Measurements from ENCODE around the gene SERP2. TPM values are rescaled to one million over a fixed set of nuclear protein-coding genes. Genes with fewer than 3 reads are reported as not detected.

The SERP2 gene
- total RNA-seq, 1 experiment from 2014 or later = 1.8 TPM

DNA sequence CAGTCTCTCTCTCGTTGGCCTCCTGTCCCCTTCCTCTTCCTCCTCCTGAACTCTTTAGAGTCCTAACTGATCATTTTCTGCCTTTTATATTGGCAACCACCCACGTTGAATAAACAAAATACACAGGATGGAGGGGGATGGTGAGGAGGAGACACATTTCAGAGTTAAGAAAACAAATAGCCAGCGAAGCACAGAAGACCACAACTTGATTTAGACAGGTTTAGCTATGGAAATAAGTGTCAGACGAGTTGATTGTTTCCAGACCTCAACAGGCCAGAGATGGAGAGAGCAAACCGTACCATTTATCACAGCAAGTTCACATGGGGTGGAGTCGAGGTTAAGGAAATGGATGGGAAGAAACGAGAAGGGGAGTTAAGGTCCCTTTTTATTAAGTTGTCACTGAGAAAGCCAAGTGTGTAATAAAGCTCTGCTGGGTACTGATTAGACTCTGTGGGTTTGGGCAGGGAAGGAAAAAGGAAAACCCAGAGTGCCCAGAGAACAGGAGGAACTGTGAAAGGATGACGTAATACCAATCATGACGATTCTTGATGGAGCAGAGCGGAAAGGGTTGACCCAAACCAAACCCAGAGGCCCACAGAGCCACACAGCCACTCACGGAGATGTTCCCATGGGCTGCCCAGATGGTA is 11.1 kb upstream of the SERP2 start:
- Mint-ChIP-seq H3K27ac (no peak overlapping the region), H3K27me3 (ENCODE audit: low read depth) (peaks cover 1% of the 10 kb centered on the region; the same call in 1 of the 2 replicates), H3K9me3 (no peaks in the 10 kb centered on the region; a peak in 1 of 5 replicates), H3K36me3 (ENCODE audit: insufficient read depth in 1 of 3, low read depth in 3 of 3) (no peaks in the 10 kb centered on the region), H3K4me1 (peaks cover 0 to 4% of the 10 kb centered on the region in 2 experiments; a peak in 2 of 4 replicates), H3K4me3 (no peak overlapping the region)
- H3K9ac ChIP-seq (ENCODE audit: extremely low read depth, insufficient read length, low read length) = no peak overlapping the region
- TF ChIP-seq, protein P1, sequence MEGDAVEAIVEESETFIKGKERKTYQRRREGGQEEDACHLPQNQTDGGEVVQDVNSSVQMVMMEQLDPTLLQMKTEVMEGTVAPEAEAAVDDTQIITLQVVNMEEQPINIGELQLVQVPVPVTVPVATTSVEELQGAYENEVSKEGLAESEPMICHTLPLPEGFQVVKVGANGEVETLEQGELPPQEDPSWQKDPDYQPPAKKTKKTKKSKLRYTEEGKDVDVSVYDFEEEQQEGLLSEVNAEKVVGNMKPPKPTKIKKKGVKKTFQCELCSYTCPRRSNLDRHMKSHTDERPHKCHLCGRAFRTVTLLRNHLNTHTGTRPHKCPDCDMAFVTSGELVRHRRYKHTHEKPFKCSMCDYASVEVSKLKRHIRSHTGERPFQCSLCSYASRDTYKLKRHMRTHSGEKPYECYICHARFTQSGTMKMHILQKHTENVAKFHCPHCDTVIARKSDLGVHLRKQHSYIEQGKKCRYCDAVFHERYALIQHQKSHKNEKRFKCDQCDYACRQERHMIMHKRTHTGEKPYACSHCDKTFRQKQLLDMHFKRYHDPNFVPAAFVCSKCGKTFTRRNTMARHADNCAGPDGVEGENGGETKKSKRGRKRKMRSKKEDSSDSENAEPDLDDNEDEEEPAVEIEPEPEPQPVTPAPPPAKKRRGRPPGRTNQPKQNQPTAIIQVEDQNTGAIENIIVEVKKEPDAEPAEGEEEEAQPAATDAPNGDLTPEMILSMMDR (conservative IDR thresholded peaks at IDR 0.05) = no peak
- H3K14ac ChIP-seq (ENCODE audit: insufficient read depth, low read length) = no peak overlapping the region
- no peak overlapping the region for H2AK5ac ChIP-seq (ENCODE audit: insufficient read length, low read length)
- H3K79me2 ChIP-seq (ENCODE audit: insufficient read depth, low read length) = no peaks in the 10 kb centered on the region
- H3K4me1 ChIP-seq (ENCODE audit: insufficient read depth, low read length) = no peaks in the 10 kb centered on the region
- H3K27me3 ChIP-seq (ENCODE audit: insufficient read depth, low read length) = no peaks in the 10 kb centered on the region
- H3T11ph ChIP-seq (ENCODE audit: low read length) = no peak overlapping the region
- H3K9me3 ChIP-seq (ENCODE audit: control insufficient read depth, low read depth, low read length) = no peaks in the 10 kb centered on the region
- H2BK20ac ChIP-seq (ENCODE audit: low read depth, low read length, poor library complexity, severe bottlenecking) = no peak overlapping the region
- no peak overlapping the region for H4K5ac ChIP-seq (ENCODE audit: insufficient read length, low read depth, low read length)
- H3K27ac ChIP-seq (ENCODE audit: insufficient read length, low read depth, low read length) = no peak overlapping the region
- H3K79me1 ChIP-seq (ENCODE audit: insufficient read depth, low read depth, low read length, poor library complexity, severe bottlenecking) = no peaks in the 10 kb centered on the region
- no peak overlapping the region for H3K4me2 ChIP-seq (ENCODE audit: insufficient read depth, insufficient read length, low read length)
- H2AFZ ChIP-seq (ENCODE audit: low read length) = no peak overlapping the region
- no peak overlapping the region for H3K56ac ChIP-seq (ENCODE audit: insufficient read length, low read depth, low read length)
- H3K23ac ChIP-seq (ENCODE audit: insufficient read length, low read depth, low read length) = no peak overlapping the region
- no peak overlapping the region for H4K8ac ChIP-seq (replicated peaks; ENCODE audit: insufficient read length, low read depth, low read length)
- no peak for DNase-seq
- no peak overlapping the region for H2BK120ac ChIP-seq (ENCODE audit: low read depth, low read length, poor library complexity, severe bottlenecking)
- H2BK15ac ChIP-seq (ENCODE audit: low read depth, low read length) = no peak overlapping the region
- H2BK5ac ChIP-seq (ENCODE audit: insufficient read length, low read length) = no peak overlapping the region
- H3K4ac ChIP-seq (ENCODE audit: low read depth, low read length) = no peak overlapping the region
- H3K23me2 ChIP-seq (ENCODE audit: insufficient read length, low read depth, low read length, poor library complexity, severe bottlenecking) = no peaks in the 10 kb centered on the region
- H2BK12ac ChIP-seq (ENCODE audit: insufficient read length, low read depth, low read length) = no peak overlapping the region
- H4K91ac ChIP-seq (ENCODE audit: insufficient read length, low read depth, low read length) = no peak overlapping the region
- no peak overlapping the region for H3K18ac ChIP-seq (ENCODE audit: insufficient read length, low read depth, low read length)
- WGBS (ENCODE audit: extremely low coverage, insufficient read length, low lambda C conversion rate) = no CpG with 5 or more reads among the region's 11 CpGs
- no peaks in the 10 kb centered on the region for H4K20me1 ChIP-seq (ENCODE audit: control insufficient read depth, insufficient read depth, insufficient read length)
